Stimulated activated effector memory CD8-positive, alpha-beta T cell treated with anti-CD3 and anti-CD28 coated beads, Interleukin-12 subunit alpha, Interleukin-12 subunit beta, amount 100 ng/mL, for 72 hours (primary cell): ENCODE data around the gene GPATCH4.

Source experiments
- ATAC-seq: fragments of 150-1000 bp; cut with Tn5 transposase; 2 replicates; pipeline ENCODE4 v1.10.0; 2021
- DNase-seq, 2 donors: peaks; one replicate each; pipeline ENCODE4 v3.0.0; 2021 to 2022; ENCODE audit warnings: low spot score in 2 of 2
- H3K27ac Mint-ChIP-seq: one replicate; pipeline ENCODE4 v1.8.0; 2022; ENCODE audit warnings: mild to moderate bottlenecking, mixed read lengths
- H3K36me3 Mint-ChIP-seq: one replicate; pipeline ENCODE4 v1.8.0; 2022; ENCODE audit warnings: mild to moderate bottlenecking, mixed read lengths
- H3K4me1 Mint-ChIP-seq: one replicate; pipeline ENCODE4 v1.8.0; 2022; ENCODE audit warnings: mixed read lengths
- H3K4me3 Mint-ChIP-seq: one replicate; pipeline ENCODE4 v1.8.0; 2022; ENCODE audit warnings: mild to moderate bottlenecking, mixed read lengths
- H3K9me3 Mint-ChIP-seq: one replicate; pipeline ENCODE4 v1.8.0; 2022; ENCODE audit warnings: mixed read lengths

Gene GPATCH4

DNA sequence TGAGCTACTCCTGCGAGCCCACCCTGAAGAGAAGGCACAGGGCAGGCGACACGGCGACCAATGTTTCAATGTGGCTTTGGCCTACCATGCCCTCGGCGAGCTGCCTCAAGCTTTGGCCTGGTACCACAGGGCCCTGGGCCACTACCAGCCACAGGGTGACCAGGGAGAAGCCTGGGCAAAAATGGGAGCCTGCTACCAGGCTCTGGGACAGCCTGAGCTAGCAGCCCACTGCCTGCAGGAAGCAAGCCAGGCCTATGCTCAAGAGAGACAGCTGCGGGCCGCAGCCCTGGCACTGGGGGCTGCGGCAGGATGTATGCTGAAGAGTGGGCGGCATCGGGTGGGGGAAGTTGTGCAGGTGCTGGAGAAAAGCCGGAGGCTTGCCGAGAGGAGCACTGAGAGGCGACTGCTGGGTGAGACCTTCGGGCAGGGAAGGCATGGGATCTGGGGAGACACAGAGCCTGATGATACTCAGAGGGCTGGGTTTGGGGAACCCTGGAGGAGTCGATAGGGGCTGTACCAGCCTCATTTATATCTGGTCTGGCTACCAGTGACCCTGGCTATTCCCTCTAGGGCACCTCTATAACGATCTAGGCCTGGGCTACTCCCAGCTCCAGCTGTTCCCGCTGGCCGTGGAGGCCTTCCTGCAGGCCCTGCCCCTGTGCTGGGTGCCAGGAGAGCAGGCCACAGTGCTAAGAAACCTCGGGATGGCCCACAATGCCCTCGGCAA, 19.5 kb downstream of the GPATCH4 start:
- Mint-ChIP-seq H3K36me3 (peaks cover 4% of the 10 kb centered on the region), H3K4me1 (peaks cover 21% of the 10 kb centered on the region), H3K4me3 (peak overlapping the region; percentile 77), H3K27ac (peak overlapping the region; percentile 94), H3K9me3 (no peaks in the 10 kb centered on the region)
- peak in 1 of 2 donors; percentile 69 for DNase-seq
- peak; percentile 71 for ATAC-seq

- H3K4me3 Mint-ChIP-seq = no peak within 1 kb of the TSS
- H3K27ac Mint-ChIP-seq = no peak within 1 kb of the TSS
- ATAC-seq (no peak), DNase-seq (no peak)
- peaks cover 27% of the 10 kb centered on the region for H3K4me1 Mint-ChIP-seq
- H3K36me3 Mint-ChIP-seq = no peaks in the 10 kb centered on the region
- H3K9me3 Mint-ChIP-seq = no peaks in the 10 kb centered on the region
These were observed 21.8 kb downstream of the GPATCH4 start, which contains the start of gene TTC24 for GRCh38 chr1:156579472-156579871. Gene TTC24 (plus strand): TSS chr1:156579723. CDS start chr1:156581365, 1,642 bp downstream.

GRCh38 chr1:156578055-156578454, 23.2 kb downstream of the GPATCH4 start:
- no peaks in the 10 kb centered on the region for H3K36me3 Mint-ChIP-seq
- no peak overlapping the region for H3K4me3 Mint-ChIP-seq
- DNase-seq = no peak
- no peaks in the 10 kb centered on the region for H3K9me3 Mint-ChIP-seq
- no peak for ATAC-seq
- peaks cover 22% of the 10 kb centered on the region for H3K4me1 Mint-ChIP-seq
- H3K27ac Mint-ChIP-seq = no peak overlapping the region

GRCh38 chr1:156577550-156577949, 23.7 kb downstream of the GPATCH4 start:
- Mint-ChIP-seq H3K27ac (no peak overlapping the region), H3K4me3 (no peak overlapping the region), H3K9me3 (no peaks in the 10 kb centered on the region), H3K36me3 (no peaks in the 10 kb centered on the region), H3K4me1 (peaks cover 22% of the 10 kb centered on the region)
- DNase-seq = no peak
- ATAC-seq = no peak

GRCh38 chr1:156574039-156574633, 27.1 kb downstream of the GPATCH4 start:
- H3K36me3 Mint-ChIP-seq = peaks cover 2% of the 10 kb centered on the region
- no peak for DNase-seq
- no peaks in the 10 kb centered on the region for H3K9me3 Mint-ChIP-seq
- H3K4me1 Mint-ChIP-seq = peaks cover 29% of the 10 kb centered on the region
- ATAC-seq = no peak
- no peak overlapping the region for H3K27ac Mint-ChIP-seq
- H3K4me3 Mint-ChIP-seq = no peak overlapping the region

GRCh38 chr1:156572663-156573018, 28.6 kb downstream of the GPATCH4 start:
- H3K9me3 Mint-ChIP-seq = no peaks in the 10 kb centered on the region
- DNase-seq (no peak), ATAC-seq (no peak)
- peak overlapping the region; percentile 72 for H3K27ac Mint-ChIP-seq
- H3K4me3 Mint-ChIP-seq = peak overlapping the region; percentile 86
- peaks cover 4% of the 10 kb centered on the region for H3K36me3 Mint-ChIP-seq
- H3K4me1 Mint-ChIP-seq = peaks cover 29% of the 10 kb centered on the region

DNA sequence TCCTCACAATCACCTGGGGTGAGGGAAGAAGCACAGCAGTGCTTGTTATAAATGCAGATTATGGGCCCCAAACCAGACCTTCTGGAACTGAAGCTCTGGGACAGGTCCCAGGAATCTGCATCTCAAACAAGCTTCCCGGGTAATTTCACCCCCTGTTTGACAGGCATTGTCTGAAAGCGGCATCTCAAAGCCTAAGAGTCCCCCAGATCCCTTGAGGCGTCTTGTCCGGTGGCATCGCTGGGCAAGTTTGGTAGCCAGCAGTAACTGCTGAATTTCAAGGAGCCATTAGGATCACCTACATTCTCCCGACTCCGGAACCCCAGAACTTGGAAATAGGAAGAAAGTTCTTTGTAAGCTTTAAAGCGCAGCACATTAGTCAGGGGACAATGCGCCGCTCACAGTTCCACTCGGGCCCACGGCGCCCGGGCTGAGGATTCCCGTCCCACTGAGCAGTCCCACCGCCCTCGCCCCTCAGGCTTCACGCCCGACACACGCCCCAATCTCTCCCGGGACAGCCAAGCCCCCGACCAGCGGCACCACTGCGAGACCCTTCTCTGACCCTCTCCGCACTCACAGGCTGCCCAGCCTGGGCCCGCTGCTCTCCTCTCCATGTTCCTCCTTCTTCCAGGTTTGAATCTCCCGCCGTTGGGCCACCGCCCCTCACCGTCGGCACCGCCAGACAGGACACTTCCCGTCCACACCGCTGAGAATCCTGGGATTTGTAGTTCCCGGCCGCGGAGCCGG, 29.2 kb downstream of the GPATCH4 start, which contains the start of gene IQGAP3:
IQGAP3 (minus strand) TSS at position 647 of the 744 bp plus-strand sequence; CDS start at position 611, 36 bp downstream.
- no peaks in the 10 kb centered on the region for H3K9me3 Mint-ChIP-seq
- peak within 1 kb of the TSS; percentile 72 for H3K27ac Mint-ChIP-seq
- peak within 1 kb of the TSS; percentile 86 for H3K4me3 Mint-ChIP-seq
- DNase-seq = peak; percentile 48 to 74
- peak; percentile 86 for ATAC-seq
- H3K36me3 Mint-ChIP-seq = peaks cover 4% of the 10 kb centered on the region
- peaks cover 29% of the 10 kb centered on the region for H3K4me1 Mint-ChIP-seq

GRCh38 chr1:156571261-156571852, 29.9 kb downstream of the GPATCH4 start:
- ATAC-seq = peak; percentile 56
- Mint-ChIP-seq H3K27ac (no peak overlapping the region), H3K9me3 (no peaks in the 10 kb centered on the region), H3K36me3 (peaks cover 4% of the 10 kb centered on the region), H3K4me1 (peaks cover 29% of the 10 kb centered on the region), H3K4me3 (peak overlapping the region; percentile 86)
- DNase-seq = no peak

- ATAC-seq (no peak), DNase-seq (no peak)
- H3K27ac Mint-ChIP-seq = no peak overlapping the region
- no peak overlapping the region for H3K4me3 Mint-ChIP-seq
- no peaks in the 10 kb centered on the region for H3K9me3 Mint-ChIP-seq
- H3K36me3 Mint-ChIP-seq = peaks cover 4% of the 10 kb centered on the region
- peaks cover 10% of the 10 kb centered on the region for H3K4me1 Mint-ChIP-seq
These were observed 34.8 kb downstream of the GPATCH4 start for GRCh38 chr1:156566436-156566835.

DNA sequence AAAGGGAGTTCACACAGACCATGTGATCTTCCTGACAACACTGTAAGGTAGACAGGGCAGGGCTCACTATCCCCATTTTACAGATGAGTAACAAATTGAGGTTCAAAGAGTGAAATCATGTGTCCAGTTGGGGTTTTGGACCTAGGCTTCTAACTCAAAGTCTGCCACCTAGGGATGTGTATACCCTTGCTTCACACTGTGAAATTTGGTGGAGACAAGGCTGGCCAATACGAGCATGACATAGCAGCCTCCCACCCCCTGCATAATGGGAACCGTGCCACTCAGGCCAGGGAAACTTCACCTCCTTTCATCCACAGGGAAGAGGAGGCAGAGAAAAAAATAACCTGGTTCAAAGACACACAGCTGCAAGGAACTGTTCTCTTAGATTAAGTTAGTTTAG, 35.8 kb downstream of the GPATCH4 start:
- DNase-seq = no peak
- peaks cover 4% of the 10 kb centered on the region for H3K36me3 Mint-ChIP-seq
- H3K4me3 Mint-ChIP-seq = no peak overlapping the region
- H3K9me3 Mint-ChIP-seq = no peaks in the 10 kb centered on the region
- H3K4me1 Mint-ChIP-seq = peaks cover 5% of the 10 kb centered on the region
- no peak for ATAC-seq
- peak overlapping the region; percentile 13 for H3K27ac Mint-ChIP-seq

GRCh38 chr1:156560585-156561163, 40.6 kb downstream of the GPATCH4 start:
- ATAC-seq (no peak), DNase-seq (no peak)
- Mint-ChIP-seq H3K27ac (no peak overlapping the region), H3K36me3 (no peaks in the 10 kb centered on the region), H3K4me1 (no peaks in the 10 kb centered on the region), H3K9me3 (no peaks in the 10 kb centered on the region), H3K4me3 (no peak overlapping the region)

- Mint-ChIP-seq H3K4me3 (no peak overlapping the region), H3K4me1 (no peaks in the 10 kb centered on the region), H3K36me3 (no peaks in the 10 kb centered on the region), H3K27ac (peak overlapping the region; percentile 52), H3K9me3 (no peaks in the 10 kb centered on the region)
- DNase-seq = no peak
- ATAC-seq = no peak
These were observed 41.4 kb downstream of the GPATCH4 start for GRCh38 chr1:156559797-156560385.

DNA sequence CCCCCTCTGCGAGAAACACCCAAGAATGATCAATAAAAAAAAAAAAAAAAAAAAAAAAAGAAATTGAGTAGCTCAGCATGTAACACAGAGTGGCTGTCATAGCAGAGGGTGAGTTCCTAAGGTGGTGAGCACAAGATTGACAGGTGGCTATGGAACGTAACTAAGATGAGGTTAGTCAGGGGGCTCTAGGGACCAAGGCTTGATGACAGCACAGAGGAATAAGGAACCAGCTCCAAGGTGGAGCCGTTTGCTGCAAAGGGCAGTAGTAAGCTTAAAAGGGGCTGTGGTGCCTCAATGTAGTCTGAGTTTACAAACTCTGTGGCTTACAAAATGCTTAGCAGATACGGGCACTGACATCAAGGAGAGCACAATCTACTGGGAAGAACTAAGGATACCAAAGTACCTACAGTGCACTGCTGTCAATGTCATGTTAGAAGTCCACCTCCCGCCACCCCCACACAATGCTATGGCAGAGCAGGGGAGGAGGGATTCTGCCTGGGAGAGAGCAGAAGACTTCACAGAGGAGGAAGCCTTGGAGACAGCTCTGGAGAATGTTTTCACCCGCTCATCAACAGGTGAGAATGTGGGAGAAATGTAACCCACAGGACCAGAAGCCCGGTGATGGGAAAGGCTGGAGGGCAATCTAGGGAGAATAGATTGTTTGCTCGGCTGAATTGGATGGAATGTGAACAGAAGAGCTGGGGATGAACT, 42.0 kb downstream of the GPATCH4 start:
- Mint-ChIP-seq H3K4me3 (no peak overlapping the region), H3K27ac (peak overlapping the region; percentile 52), H3K36me3 (no peaks in the 10 kb centered on the region), H3K9me3 (no peaks in the 10 kb centered on the region), H3K4me1 (no peaks in the 10 kb centered on the region)
- ATAC-seq (no peak), DNase-seq (no peak)

DNA sequence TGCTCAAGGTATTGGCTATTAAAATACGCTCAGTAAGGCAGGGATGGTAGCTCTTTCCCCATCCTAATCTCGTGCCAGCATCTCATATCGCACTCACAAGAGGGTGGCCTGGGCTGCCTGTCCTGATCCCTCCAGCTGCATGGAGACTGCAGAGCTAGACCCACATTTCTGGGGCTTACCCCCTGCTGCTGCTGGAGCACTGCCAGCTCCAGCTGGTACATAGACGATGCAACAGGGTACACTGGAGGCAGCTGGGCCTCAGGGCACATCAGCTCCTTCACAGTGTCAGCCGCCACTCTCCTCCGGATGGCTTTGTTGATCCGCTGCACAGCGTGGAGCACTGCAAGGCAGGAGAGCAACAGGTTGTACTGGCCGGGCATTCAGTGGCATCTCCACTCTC, 44.9 kb downstream of the GPATCH4 start:
- Mint-ChIP-seq H3K36me3 (no peaks in the 10 kb centered on the region), H3K27ac (peak overlapping the region; percentile 16), H3K4me1 (peaks cover 11% of the 10 kb centered on the region), H3K4me3 (no peak overlapping the region), H3K9me3 (no peaks in the 10 kb centered on the region)
- no peak for ATAC-seq
- DNase-seq = no peak
